AG08396 (cell line): ENCODE data around the gene MSX1.

Experiments
- DNase-seq: peaks from one replicate; pipeline ENCODE4 v3.0.0; 2012; ENCODE audit warnings: low spot score, mixed read lengths

MSX1 gene

DNA sequence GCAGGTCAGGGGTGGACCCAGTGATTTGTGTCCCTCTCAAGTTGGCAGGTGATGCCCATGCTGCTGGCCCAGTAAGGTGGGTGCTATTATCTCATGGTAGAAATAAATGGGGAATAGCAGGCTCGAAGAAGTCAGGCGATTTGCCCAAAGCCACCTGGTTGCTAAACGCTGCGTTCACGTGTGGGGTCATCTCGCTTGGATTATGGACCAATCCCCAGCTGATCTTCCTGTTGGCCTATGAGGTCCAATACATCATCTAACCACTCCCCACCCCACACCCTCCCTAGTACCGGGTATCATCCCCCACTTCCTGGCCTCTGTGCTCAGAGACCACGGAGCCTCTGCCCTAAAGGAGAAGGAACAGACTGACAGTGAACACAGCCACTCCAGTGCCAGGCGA is 18.3 kb upstream of the MSX1 start:
- no peak for DNase-seq

DNA sequence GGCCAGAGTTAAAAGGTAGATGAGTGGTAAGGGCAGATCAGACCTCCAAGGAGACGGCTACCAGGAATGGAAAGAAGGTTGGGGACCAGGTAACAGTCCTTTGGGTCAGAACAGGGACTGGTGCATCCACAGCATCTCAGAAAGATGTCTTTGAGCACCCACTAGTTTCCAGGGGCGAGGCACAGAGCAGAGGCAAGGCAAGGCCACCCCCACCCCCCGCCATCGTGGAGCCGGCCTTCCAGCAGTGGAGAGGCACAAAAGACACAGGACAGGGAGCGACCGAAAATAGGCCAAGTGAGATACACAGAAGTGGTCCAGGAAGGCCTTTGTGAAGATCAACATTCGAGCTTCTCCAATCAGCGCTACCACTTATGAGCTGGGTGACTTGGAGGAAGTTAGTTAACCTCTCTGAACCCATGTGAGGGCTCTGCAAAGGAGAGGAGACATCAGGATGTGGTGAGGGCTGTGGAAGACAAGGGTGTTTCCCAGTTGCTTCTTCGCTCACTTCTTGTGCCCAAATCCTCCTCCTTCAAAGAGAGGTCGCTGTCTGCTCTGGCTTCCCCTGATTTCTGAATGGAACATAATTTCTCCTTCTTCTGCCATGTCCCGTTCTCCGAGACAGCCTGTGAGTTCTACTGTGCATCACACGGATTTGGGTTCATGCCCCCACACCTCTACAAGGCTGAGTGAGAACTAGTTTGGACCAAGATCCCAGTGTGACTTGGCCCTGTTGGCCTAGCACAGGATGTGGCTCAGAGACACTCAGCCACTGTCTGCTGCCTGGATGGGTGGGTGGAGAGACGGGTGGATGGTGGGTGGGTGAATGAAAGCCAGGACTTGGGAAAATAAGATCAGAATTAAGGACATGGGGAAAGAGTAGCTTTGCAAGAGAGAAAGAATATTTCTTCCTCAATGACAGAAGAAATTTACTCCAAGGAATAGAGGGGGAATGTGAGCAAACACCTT is 16.7 kb upstream of the MSX1 start:
- no peak for DNase-seq

- no peak for DNase-seq
Measured at GRCh38 chr4:4843635-4844291, 15.7 kb upstream of the MSX1 start.

- DNase-seq, result no peak
Measured at GRCh38 chr4:4845027-4845426, 14.4 kb upstream of the MSX1 start.

DNA sequence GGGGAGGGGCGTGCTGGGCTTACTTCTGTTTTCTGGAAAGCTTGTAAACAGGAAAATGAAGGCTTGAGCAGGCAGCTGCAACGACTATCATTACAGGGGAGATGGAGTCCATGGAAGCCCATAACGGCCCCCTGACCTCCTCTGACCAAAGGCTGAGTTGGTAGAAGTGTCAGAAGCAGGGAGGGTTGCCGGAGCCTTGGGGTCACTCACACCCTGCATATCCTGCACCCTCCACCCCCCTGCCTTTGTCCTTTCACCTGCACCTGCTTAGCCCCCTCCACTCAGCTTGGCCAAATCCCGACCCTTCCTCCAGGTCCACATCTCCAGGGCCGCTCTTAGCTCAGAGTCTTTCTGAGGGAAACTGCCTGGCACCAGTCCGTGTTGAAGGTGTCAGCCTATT is 12.5 kb upstream of the MSX1 start:
- no peak for DNase-seq

DNA sequence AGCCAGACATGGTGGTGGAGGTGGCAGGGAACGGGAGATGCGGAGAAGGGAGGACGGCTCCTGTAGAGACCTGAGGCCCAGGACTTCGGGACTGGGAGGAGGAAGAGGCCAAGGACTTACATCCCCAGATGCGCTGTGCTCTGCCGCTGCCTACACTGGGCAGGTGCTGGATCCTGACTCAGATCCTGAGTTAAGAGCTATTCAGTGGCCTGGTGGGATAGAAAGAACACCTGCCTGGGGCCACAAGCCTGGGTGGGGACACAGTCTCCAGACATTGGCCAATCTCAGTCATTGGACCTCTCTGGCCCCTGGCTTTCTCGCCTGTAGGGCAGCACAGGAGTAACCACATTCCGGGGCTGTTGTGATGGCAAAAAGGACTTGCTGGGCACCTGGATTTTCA is 10.9 kb upstream of the MSX1 start:
- DNase-seq, result no peak

- DNase-seq, result no peak
Measured at GRCh38 chr4:4849106-4849505, 10.4 kb upstream of the MSX1 start.

- DNase-seq, result no peak
Measured at GRCh38 chr4:4849524-4850193, 9.8 kb upstream of the MSX1 start.

DNA sequence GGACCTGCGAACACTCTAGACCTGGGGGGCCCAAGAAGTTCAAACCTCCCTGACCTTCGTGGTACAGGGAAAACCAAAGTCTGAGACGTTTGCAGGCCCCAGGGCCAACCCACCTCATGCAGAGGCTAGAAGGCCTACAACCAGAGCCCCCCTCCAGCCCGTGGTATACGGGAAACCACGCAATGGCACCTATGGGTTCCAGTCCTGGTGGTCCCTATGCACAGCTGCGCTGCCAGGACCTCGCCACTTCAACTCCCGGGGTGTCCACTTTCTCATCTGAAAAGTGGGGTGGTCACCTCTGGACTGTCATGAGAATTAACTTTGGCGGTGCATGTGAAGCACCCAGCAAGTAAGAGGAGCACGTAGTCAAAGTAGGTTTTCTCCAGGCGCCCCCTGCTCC is 8.4 kb upstream of the MSX1 start:
- no peak for DNase-seq

GRCh38 chr4:4851906-4852305 is 7.6 kb upstream of the MSX1 start:
- DNase-seq, result no peak

DNA sequence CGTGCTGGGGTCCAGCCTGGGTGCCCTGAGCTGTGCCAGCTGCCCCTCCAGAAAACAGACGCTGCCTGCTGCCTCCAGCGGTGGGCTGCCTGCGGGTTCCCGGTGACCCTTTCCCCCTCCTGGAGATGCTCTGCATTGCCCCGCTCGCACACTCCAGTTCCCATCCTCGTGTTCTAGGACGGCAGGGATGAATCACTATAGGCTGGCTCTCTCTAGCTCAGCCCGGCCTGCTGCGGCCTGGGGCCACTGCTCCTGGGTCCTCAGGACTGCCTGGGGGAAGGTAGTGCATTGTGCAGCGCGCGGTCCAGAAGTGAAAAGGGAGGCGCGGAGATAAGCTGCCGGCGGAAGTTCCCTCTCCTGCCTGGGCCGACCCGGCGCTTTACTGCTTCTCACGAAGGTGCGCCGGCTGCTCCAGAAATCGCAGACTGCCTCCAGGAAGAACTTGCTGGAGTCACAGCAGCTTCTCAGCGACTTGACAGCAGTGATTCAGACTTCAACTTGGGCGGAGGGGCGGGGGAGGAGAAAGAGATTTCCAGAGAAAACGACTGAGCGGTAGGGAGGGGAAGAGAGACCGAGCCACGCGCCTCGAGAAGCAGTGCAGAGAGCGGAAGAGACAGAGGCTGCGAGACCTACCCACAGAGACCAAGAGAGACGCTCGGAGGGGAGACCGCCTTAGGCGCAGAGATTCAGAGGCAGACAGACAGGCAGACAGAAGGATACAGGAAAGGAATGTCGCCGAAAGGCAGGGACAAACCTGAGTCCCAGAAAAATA is 6.7 kb upstream of the MSX1 start:
- DNase-seq, result peak; percentile 67

DNA sequence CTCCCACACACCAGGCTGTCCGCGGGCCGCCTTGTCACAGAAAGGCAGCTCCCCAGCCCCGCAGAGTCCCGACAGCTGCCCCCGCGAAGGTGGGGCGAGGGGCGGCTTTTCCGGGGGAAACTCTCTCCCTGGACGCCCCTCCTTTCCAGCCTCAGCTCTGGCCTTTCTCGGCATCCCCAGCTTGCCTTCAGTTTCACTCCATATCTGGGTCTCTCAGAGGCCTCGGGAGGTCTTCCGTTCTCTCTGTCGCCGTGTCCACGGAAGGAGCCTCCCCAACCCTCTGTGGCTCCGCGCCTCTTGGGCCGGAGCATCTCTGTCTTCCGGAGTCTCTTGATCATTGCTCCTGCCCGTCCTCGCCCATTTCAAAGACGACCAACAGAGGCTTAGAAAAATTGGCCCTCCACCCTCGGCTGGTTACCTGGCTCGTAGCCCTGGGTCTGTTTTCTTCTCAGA is 6.1 kb upstream of the MSX1 start:
- DNase-seq, result no peak

- no peak for DNase-seq
Measured at GRCh38 chr4:4853921-4854648, 5.4 kb upstream of the MSX1 start.

- DNase-seq, result no peak
Measured at GRCh38 chr4:4854649-4855295, 4.7 kb upstream of the MSX1 start.

GRCh38 chr4:4855301-4856070 is 4.0 kb upstream of the MSX1 start:
- DNase-seq, result peak; percentile 36

GRCh38 chr4:4856071-4857000 is 3.1 kb upstream of the MSX1 start:
- peak; percentile 46 for DNase-seq

GRCh38 chr4:4857001-4857808 is 2.3 kb upstream of the MSX1 start:
- no peak for DNase-seq
